Ishikawa (cell line): ENCODE data around the gene MGLL.

Experiments
- CREB1 ChIP-seq: IDR thresholded peaks from 2 replicates; pipeline ENCODE4 v1.6.1; 2012; ENCODE audit warnings: low read depth
- EGR1 ChIP-seq: IDR thresholded peaks from 2 replicates; pipeline ENCODE4 v1.6.1; 2012
- EP300 ChIP-seq: IDR thresholded peaks from 2 replicates; pipeline ENCODE4 v1.6.1; 2012; ENCODE audit warnings: borderline replicate concordance
- FOXM1 ChIP-seq: IDR thresholded peaks from 2 replicates; pipeline ENCODE4 v1.6.1; 2012; ENCODE audit warnings: low read depth, borderline replicate concordance
- MAX ChIP-seq: IDR thresholded peaks from 2 replicates; pipeline ENCODE4 v1.6.1; 2012
- NFIC ChIP-seq: IDR thresholded peaks from 2 replicates; pipeline ENCODE4 v1.6.1; 2012
- RAD21 ChIP-seq: IDR thresholded peaks from 2 replicates; pipeline ENCODE4 v1.6.1; 2012; ENCODE audit warnings: low read depth
- REST ChIP-seq: IDR thresholded peaks from 2 replicates; pipeline ENCODE4 v1.6.1; 2012; ENCODE audit warnings: low read depth, mild to moderate bottlenecking
- TAF1 ChIP-seq: IDR thresholded peaks from 2 replicates; pipeline ENCODE4 v1.6.1; 2012; ENCODE audit warnings: low read depth, mild to moderate bottlenecking
- TCF12 ChIP-seq: IDR thresholded peaks from 2 replicates; pipeline ENCODE4 v1.6.1; 2012; ENCODE audit warnings: low read depth
- USF1 ChIP-seq: IDR thresholded peaks from 2 replicates; pipeline ENCODE4 v1.6.1; 2012
- YY1 ChIP-seq: IDR thresholded peaks from 2 replicates; pipeline ENCODE4 v1.6.1; 2012; ENCODE audit warnings: low read depth
- ZBTB7A ChIP-seq: IDR thresholded peaks from 2 replicates; pipeline ENCODE4 v1.6.1; 2012; ENCODE audit warnings: low read depth

- TF ChIP-seq TCF12 (no peak), REST (no peak), TAF1 (no peak), MAX (no peak), EP300 (no peak), RAD21 (no peak), ZBTB7A (no peak), CREB1 (no peak), EGR1 (no peak), NFIC (no peak), YY1 (no peak), USF1 (no peak), FOXM1 (no peak)
Measured at GRCh38 chr3:127698691-127699415, 123.5 kb downstream of the MGLL start.
